NCI-H2196 treated with DMSO at 0.1 percent for 48 hours (cell line): ENCODE measurements around the gene ATG5.

Experiments
- DNase-seq: peaks from one replicate; lab custom pipeline; 2025; ENCODE audit not compliant: unreplicated experiment; lab: John Stamatoyannopoulos, UW

ATG5 gene

DNA sequence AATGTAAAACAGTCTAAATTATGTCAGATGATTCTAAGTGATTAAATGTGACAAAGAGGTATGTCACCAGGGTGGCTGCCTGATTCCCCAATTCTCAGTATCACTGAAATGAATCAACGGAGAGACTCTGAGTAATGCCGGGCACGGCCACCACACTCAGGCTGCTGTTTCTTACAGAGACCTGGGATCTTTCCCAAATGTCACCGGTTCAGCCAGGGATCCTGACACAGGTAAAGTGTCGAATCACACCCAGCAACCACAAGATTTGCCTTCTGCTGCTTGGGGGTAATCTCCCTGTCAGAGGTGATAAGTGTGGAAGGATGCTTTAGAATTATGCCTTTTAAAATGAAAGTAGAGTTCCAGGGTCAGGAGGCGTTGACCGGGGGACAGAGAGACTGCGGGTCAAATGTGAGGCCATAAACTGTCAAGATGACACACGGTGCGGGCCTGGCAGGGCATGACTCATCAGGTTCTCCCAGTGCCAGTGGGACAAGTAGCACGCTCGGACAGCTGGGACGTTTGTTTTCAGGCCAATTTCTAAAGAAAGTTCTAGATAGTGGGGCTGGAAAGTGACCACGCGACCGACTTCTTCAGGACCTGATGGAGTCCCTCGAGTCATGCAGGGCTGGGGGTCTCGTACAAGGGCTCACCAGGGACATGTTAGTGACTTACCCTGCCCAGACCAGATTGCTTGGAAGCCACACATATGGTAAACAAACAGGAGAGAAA, 190.5 kb downstream of the ATG5 start:
- DNase-seq, result no peak
